ENCODE results near the gene NKAP. TPM values are rescaled to one million over a fixed set of nuclear protein-coding genes. Genes with fewer than 3 reads are reported as not detected.
"Not testable (repeated sequence)": the region's sequence is repeated elsewhere in the genome, so short reads cannot be mapped to it uniquely, and the experiment has no call there.

The NKAP gene
- polyA plus RNA-seq, 2 donors = 2.9 to 4.4 TPM

- H3K36me3 ChIP-seq (ENCODE audit: control insufficient read depth in 2 of 2, insufficient read depth in 2 of 2, low read length in 1 of 2) = no peaks in the 10 kb centered on the region
- no peaks in the 10 kb centered on the region for H3K4me1 ChIP-seq (ENCODE audit: control insufficient read depth in 2 of 2, insufficient read depth in 2 of 2, low read length in 1 of 2)
- H3K27me3 ChIP-seq (ENCODE audit: control insufficient read depth in 1 of 2, insufficient read depth in 2 of 2, low read length in 2 of 2) = no peaks in the 10 kb centered on the region
- WGBS, 2 donors = 8 to 21% methylated on average over 2 of the region's 2 CpGs
- no peaks in the 10 kb centered on the region for H3K9me3 ChIP-seq (ENCODE audit: control insufficient read depth in 2 of 2, insufficient read depth in 1 of 2, low read depth in 1 of 2, low read length in 1 of 2)
- H3K27ac ChIP-seq (ENCODE audit: low read depth in 2 of 2, low read length in 1 of 2) = no peak overlapping the region
- no peak overlapping the region for H3K4me3 ChIP-seq (ENCODE audit: low read depth in 1 of 2, low read length in 2 of 2)
Measured at GRCh38 chrX:119899125-119899524, 44.4 kb downstream of the NKAP start.

DNA sequence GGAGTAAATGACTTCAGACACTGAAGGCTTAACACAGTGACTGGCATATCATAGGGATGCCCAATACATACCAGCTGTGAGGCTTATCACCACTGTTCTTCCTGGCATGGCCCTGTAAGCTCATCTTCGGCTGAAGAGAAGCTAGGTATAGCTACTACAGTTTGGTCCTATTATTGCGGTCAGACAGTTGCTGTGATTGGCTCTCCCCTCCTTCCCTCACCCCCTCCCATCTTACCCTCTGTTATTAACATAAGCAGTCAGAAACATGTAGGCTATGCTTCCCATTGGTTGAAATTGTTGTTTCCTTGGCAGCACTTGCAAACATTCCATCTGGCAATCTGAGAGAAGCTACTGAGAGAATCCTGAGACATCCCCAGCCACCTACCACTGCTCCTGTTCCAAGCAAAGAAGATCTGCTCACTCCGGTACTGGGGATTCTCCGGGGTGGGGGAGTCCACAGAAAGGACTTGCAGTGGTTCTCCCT lies 47.7 kb downstream of the NKAP start, which contains the start of gene AKAP14:
TSS of gene AKAP14 (plus strand) at position 51 of the 484 bp plus-strand sequence. CDS start 7,331 bp downstream, outside the sequence.
- no peaks in the 10 kb centered on the region for H3K27me3 ChIP-seq (ENCODE audit: control insufficient read depth in 1 of 2, insufficient read depth in 2 of 2, low read length in 2 of 2)
- no peak within 1 kb of the TSS for H3K27ac ChIP-seq (ENCODE audit: low read depth in 2 of 2, low read length in 1 of 2)
- WGBS, 2 donors = 53 to 70% methylated on average over 4 of the region's 4 CpGs
- no peaks in the 10 kb centered on the region for H3K9me3 ChIP-seq (ENCODE audit: control insufficient read depth in 2 of 2, insufficient read depth in 1 of 2, low read depth in 1 of 2, low read length in 1 of 2)
- no peak within 1 kb of the TSS for H3K4me3 ChIP-seq (ENCODE audit: low read depth in 1 of 2, low read length in 2 of 2)
- H3K4me1 ChIP-seq (ENCODE audit: control insufficient read depth in 2 of 2, insufficient read depth in 2 of 2, low read length in 1 of 2) = no peaks in the 10 kb centered on the region
- H3K36me3 ChIP-seq (ENCODE audit: control insufficient read depth in 2 of 2, insufficient read depth in 2 of 2, low read length in 1 of 2) = no peaks in the 10 kb centered on the region

GRCh38 chrX:119891961-119892692 lies 51.4 kb downstream of the NKAP start:
- H3K4me3 ChIP-seq (ENCODE audit: low read depth in 1 of 2, low read length in 2 of 2); H3K4me1 ChIP-seq (ENCODE audit: control insufficient read depth in 2 of 2, insufficient read depth in 2 of 2, low read length in 1 of 2); H3K36me3 ChIP-seq (ENCODE audit: control insufficient read depth in 2 of 2, insufficient read depth in 2 of 2, low read length in 1 of 2); H3K9me3 ChIP-seq (ENCODE audit: control insufficient read depth in 2 of 2, insufficient read depth in 1 of 2, low read depth in 1 of 2, low read length in 1 of 2); H3K27me3 ChIP-seq (ENCODE audit: control insufficient read depth in 1 of 2, insufficient read depth in 2 of 2, low read length in 2 of 2); H3K27ac ChIP-seq (ENCODE audit: low read depth in 2 of 2, low read length in 1 of 2): not testable (repeated sequence)
- WGBS, 2 donors = 59 to 74% methylated on average over 16 of the region's 16 CpGs

GRCh38 chrX:119890626-119891025 lies 52.9 kb downstream of the NKAP start:
- not testable (repeated sequence) for H3K27ac ChIP-seq (ENCODE audit: low read depth in 2 of 2, low read length in 1 of 2); H3K4me3 ChIP-seq (ENCODE audit: low read depth in 1 of 2, low read length in 2 of 2); H3K36me3 ChIP-seq (ENCODE audit: control insufficient read depth in 2 of 2, insufficient read depth in 2 of 2, low read length in 1 of 2); H3K9me3 ChIP-seq (ENCODE audit: control insufficient read depth in 2 of 2, insufficient read depth in 1 of 2, low read depth in 1 of 2, low read length in 1 of 2); H3K4me1 ChIP-seq (ENCODE audit: control insufficient read depth in 2 of 2, insufficient read depth in 2 of 2, low read length in 1 of 2); H3K27me3 ChIP-seq (ENCODE audit: control insufficient read depth in 1 of 2, insufficient read depth in 2 of 2, low read length in 2 of 2)
- 82 to 88% methylated on average over 23 to 36 of the region's 36 CpGs for WGBS, 2 donors

DNA sequence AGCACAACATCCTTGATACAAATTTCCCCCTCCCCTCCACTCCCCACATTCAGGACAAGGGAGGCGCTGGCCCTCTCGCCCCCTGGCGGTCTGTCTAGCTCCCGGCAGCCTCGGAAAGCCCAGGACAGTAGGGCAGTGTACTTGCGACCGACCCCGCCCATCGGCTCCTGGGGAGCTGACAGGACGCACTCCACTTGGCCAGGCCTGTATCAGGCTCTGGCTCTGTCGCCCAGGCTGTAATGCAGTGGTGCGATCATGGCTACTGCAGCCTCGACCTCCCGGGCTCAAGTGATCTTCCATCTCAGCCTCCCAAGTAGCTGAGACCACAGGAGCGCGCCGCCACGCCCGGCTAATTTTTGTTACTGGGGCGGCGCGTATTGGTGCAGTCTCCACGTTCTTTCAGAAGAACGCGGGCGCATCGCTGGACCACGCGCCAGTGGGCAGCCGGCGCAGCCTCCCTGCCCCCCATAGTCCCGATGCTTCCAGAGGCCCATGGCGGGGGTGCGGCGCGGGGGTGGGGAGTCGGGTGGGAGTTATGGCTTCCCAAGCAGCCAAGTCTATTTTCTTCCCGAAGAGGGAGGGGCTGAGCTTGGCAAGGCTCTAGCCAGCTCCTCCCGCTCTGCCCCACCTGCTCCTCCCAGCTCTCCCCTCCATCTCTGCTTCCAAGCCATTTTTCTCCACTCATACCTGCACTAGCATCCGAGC lies 55.7 kb downstream of the NKAP start:
- Histone ChIP-seq H3K4me1 (ENCODE audit: control insufficient read depth in 2 of 2, insufficient read depth in 2 of 2, low read length in 1 of 2) (no peaks in the 10 kb centered on the region), H3K9me3 (ENCODE audit: control insufficient read depth in 2 of 2, insufficient read depth in 1 of 2, low read depth in 1 of 2, low read length in 1 of 2) (no peaks in the 10 kb centered on the region), H3K27me3 (ENCODE audit: control insufficient read depth in 1 of 2, insufficient read depth in 2 of 2, low read length in 2 of 2) (no peaks in the 10 kb centered on the region), H3K27ac (ENCODE audit: low read depth in 2 of 2, low read length in 1 of 2) (no peak overlapping the region), H3K4me3 (ENCODE audit: low read depth in 1 of 2, low read length in 2 of 2) (peak overlapping the region; percentile 27 to 32), H3K36me3 (ENCODE audit: control insufficient read depth in 2 of 2, insufficient read depth in 2 of 2, low read length in 1 of 2) (no peaks in the 10 kb centered on the region)
- 9 to 44% methylated on average over 40 of the region's 40 CpGs for WGBS, 2 donors

DNA sequence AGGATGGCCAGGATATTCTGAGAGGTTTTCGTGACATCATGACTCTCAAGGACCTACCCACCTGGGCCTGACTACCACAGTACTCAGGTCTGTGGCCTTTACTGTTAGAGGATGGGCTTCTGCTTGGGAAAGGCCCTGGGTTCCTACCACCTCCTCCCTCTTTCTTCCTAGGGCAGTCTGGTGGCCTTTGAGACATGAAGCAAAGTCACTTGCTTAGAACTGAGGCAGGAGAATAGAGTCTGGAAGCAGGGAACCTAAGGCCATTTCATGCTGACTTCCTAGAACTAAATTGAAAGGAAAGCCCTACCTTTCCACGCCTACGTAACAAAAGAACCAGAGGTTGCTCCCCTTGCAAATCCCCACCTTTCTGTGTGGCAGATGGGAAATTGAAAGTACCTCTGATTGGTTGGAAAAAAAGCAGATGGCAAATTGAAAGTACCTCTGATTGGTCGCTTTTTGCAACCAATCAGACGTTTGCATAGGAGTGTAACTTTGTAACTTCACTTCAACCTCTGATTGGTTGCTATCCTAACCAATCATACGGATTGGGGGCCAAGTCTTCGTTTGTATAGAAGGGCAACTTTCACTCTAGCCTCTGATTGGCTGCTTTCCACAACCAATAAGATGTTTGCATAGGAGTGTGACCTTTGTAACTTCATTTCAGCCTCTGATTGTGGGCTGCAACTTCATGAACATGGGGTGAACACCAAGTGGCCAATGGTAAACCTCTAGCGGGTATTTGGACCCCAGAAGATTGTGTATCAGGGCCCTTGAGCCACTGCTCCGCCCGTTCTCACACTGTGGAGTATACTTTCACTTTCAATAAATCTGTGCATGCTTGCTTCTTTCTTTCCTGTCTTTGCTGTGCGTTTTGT lies 57.8 kb downstream of the NKAP start:
- Histone ChIP-seq H3K27ac (ENCODE audit: low read depth in 2 of 2, low read length in 1 of 2) (no peak overlapping the region), H3K4me1 (ENCODE audit: control insufficient read depth in 2 of 2, insufficient read depth in 2 of 2, low read length in 1 of 2) (no peaks in the 10 kb centered on the region), H3K9me3 (ENCODE audit: control insufficient read depth in 2 of 2, insufficient read depth in 1 of 2, low read depth in 1 of 2, low read length in 1 of 2) (no peaks in the 10 kb centered on the region), H3K4me3 (ENCODE audit: low read depth in 1 of 2, low read length in 2 of 2) (no peak overlapping the region), H3K36me3 (ENCODE audit: control insufficient read depth in 2 of 2, insufficient read depth in 2 of 2, low read length in 1 of 2) (no peaks in the 10 kb centered on the region), H3K27me3 (ENCODE audit: control insufficient read depth in 1 of 2, insufficient read depth in 2 of 2, low read length in 2 of 2) (no peaks in the 10 kb centered on the region)
- 68 to 77% methylated on average over 11 of the region's 11 CpGs for WGBS, 2 donors

- Histone ChIP-seq H3K36me3 (ENCODE audit: control insufficient read depth in 2 of 2, insufficient read depth in 2 of 2, low read length in 1 of 2) (no peaks in the 10 kb centered on the region), H3K4me1 (ENCODE audit: control insufficient read depth in 2 of 2, insufficient read depth in 2 of 2, low read length in 1 of 2) (no peaks in the 10 kb centered on the region), H3K27ac (ENCODE audit: low read depth in 2 of 2, low read length in 1 of 2) (no peak overlapping the region), H3K9me3 (ENCODE audit: control insufficient read depth in 2 of 2, insufficient read depth in 1 of 2, low read depth in 1 of 2, low read length in 1 of 2) (no peaks in the 10 kb centered on the region), H3K27me3 (ENCODE audit: control insufficient read depth in 1 of 2, insufficient read depth in 2 of 2, low read length in 2 of 2) (no peaks in the 10 kb centered on the region), H3K4me3 (ENCODE audit: low read depth in 1 of 2, low read length in 2 of 2) (no peak overlapping the region)
- WGBS, 2 donors = 63 to 66% methylated on average over 11 of the region's 11 CpGs
Measured at GRCh38 chrX:119880552-119881437, 62.8 kb downstream of the NKAP start.

DNA sequence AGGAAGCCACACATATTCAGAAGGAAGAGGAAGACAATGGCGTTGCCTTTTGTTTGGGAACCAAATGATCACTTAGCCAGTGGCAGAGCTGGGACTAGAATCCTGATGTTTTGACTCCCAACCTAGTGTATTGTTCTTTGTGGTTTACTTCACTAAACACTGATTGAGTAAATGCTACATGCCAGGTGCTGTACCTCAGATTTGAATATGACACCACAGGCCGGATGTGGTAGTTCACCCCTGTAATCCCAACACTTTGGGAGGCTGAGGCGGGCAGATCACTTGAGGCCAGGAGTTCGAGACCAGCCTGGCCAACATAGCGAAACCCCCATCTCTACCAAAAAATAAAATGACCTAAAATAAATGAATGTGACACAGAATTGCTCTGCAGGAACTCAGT lies 63.5 kb downstream of the NKAP start:
- Histone ChIP-seq H3K9me3 (ENCODE audit: control insufficient read depth in 2 of 2, insufficient read depth in 1 of 2, low read depth in 1 of 2, low read length in 1 of 2) (no peaks in the 10 kb centered on the region), H3K27ac (ENCODE audit: low read depth in 2 of 2, low read length in 1 of 2) (no peak overlapping the region), H3K36me3 (ENCODE audit: control insufficient read depth in 2 of 2, insufficient read depth in 2 of 2, low read length in 1 of 2) (no peaks in the 10 kb centered on the region), H3K4me3 (ENCODE audit: low read depth in 1 of 2, low read length in 2 of 2) (no peak overlapping the region), H3K27me3 (ENCODE audit: control insufficient read depth in 1 of 2, insufficient read depth in 2 of 2, low read length in 2 of 2) (no peaks in the 10 kb centered on the region), H3K4me1 (ENCODE audit: control insufficient read depth in 2 of 2, insufficient read depth in 2 of 2, low read length in 1 of 2) (no peaks in the 10 kb centered on the region)
- 72% methylated on average over 5 of the region's 5 CpGs for WGBS, 2 donors

DNA sequence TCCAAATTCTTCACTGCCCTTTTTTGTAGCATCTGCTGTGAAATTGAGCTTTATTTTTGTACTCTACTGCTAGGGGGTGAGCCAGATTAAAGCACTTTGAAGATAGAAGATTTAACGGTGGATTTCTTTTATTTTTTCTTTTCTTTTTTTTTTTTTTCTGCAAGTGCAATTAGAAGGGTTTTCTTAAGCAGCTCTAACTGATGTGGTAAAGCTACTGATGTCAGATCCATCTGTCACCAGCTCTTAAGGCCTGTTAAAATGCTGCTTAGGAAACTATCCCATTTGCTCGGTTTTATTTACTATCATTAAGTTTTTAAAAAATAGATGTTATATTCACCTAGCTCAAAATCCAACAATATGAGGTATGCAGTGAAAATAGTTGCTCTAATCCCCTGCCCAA lies 64.8 kb downstream of the NKAP start:
- Histone ChIP-seq H3K4me3 (ENCODE audit: low read depth in 1 of 2, low read length in 2 of 2) (no peak overlapping the region), H3K9me3 (ENCODE audit: control insufficient read depth in 2 of 2, insufficient read depth in 1 of 2, low read depth in 1 of 2, low read length in 1 of 2) (no peaks in the 10 kb centered on the region), H3K4me1 (ENCODE audit: control insufficient read depth in 2 of 2, insufficient read depth in 2 of 2, low read length in 1 of 2) (no peaks in the 10 kb centered on the region), H3K27me3 (ENCODE audit: control insufficient read depth in 1 of 2, insufficient read depth in 2 of 2, low read length in 2 of 2) (no peaks in the 10 kb centered on the region), H3K27ac (ENCODE audit: low read depth in 2 of 2, low read length in 1 of 2) (no peak overlapping the region), H3K36me3 (ENCODE audit: control insufficient read depth in 2 of 2, insufficient read depth in 2 of 2, low read length in 1 of 2) (no peaks in the 10 kb centered on the region)
- 57 to 70% methylated on average over 2 of the region's 2 CpGs for WGBS, 2 donors

Data from esophagus (tissue), 2 donors.